CD4-positive, alpha-beta memory T cell (primary cell): Measurements from ENCODE around the gene GRHL3. TPM values are rescaled to one million over a fixed set of nuclear protein-coding genes. Genes with fewer than 3 reads are reported as not detected.

ENCODE experiments used
- CTCF ChIA-PET: fragments of 350-600 bp; sonication (Branson Sonifier 250); formaldehyde crosslinking; loops from one replicate; lab custom pipeline; 2021; ENCODE audit warnings: inconsistent platforms; ENCODE audit not compliant: partially characterized antibody; lab: Charles Lee
- POLR2A ChIA-PET: fragments of 350-600 bp; sonication (Branson Sonifier 250); formaldehyde crosslinking; loops from one replicate; lab custom pipeline; 2021; ENCODE audit not compliant: partially characterized antibody; lab: Charles Lee
- DNase-seq, 5 donors: peaks; one replicate each; pipeline versions ENCODE4 v3.0.0 to v3.0.0-alpha.2; 2020 to 2022; ENCODE audit warnings: mixed read lengths in 1 of 5
- H3K27ac ChIP-seq: one replicate; pipeline ENCODE4 v1.7.0; 2013; ENCODE audit warnings: low read depth, low read length
- H3K27me3 ChIP-seq: 2 replicates; pipeline ENCODE4 v1.7.0; 2013; ENCODE audit warnings: mild to moderate bottlenecking, low read length, moderate library complexity; ENCODE audit not compliant: insufficient read depth
- H3K36me3 ChIP-seq: 2 replicates; pipeline ENCODE4 v1.7.0; 2013; ENCODE audit warnings: mild to moderate bottlenecking, low read length, moderate library complexity; ENCODE audit not compliant: insufficient read depth
- H3K4me1 ChIP-seq: 2 replicates; pipeline ENCODE4 v1.7.0; 2013; ENCODE audit warnings: mild to moderate bottlenecking, low read length, moderate library complexity; ENCODE audit not compliant: insufficient read depth
- H3K4me3 ChIP-seq, 2 donors: one replicate each; pipeline ENCODE4 v1.7.0; 2013; ENCODE audit warnings: low read length in 2 of 2, mild to moderate bottlenecking in 1 of 2
- H3K9me3 ChIP-seq, 2 donors: one replicate each; pipeline ENCODE4 v1.7.0; 2013; ENCODE audit warnings: low read length in 2 of 2, control low read depth in 1 of 2; ENCODE audit not compliant: control insufficient read depth in 1 of 2
- H3K27ac Mint-ChIP-seq, 7 donors: one replicate each; pipeline ENCODE4 v1.8.0; 2020 to 2021; ENCODE audit warnings: mixed read lengths in 7 of 7, mild to moderate bottlenecking in 6 of 7, inconsistent platforms in 3 of 7, moderate library complexity in 3 of 7
- H3K27me3 Mint-ChIP-seq, 2 donors: one replicate each; pipeline ENCODE4 v1.8.0; 2020 to 2021; ENCODE audit warnings: mixed read lengths in 2 of 2
- H3K36me3 Mint-ChIP-seq, 2 donors: one replicate each; pipeline ENCODE4 v1.8.0; 2020 to 2021; ENCODE audit warnings: mixed read lengths in 2 of 2, inconsistent platforms in 1 of 2, mild to moderate bottlenecking in 1 of 2
- H3K4me1 Mint-ChIP-seq, 4 donors: one replicate each; pipeline ENCODE4 v1.8.0; 2020 to 2021; ENCODE audit warnings: mixed read lengths in 4 of 4, mild to moderate bottlenecking in 1 of 4
- H3K4me3 Mint-ChIP-seq, 8 donors: one replicate each; pipeline ENCODE4 v1.8.0; 2020 to 2021; ENCODE audit warnings: mixed read lengths in 8 of 8, mild to moderate bottlenecking in 7 of 8, moderate library complexity in 6 of 8, inconsistent platforms in 3 of 8
- H3K9me3 Mint-ChIP-seq, 8 donors: one replicate each; pipeline ENCODE4 v1.8.0; 2020 to 2021; ENCODE audit warnings: mixed read lengths in 8 of 8, mild to moderate bottlenecking in 5 of 8, inconsistent platforms in 3 of 8, moderate library complexity in 1 of 8
- intact Hi-C: fragments of 100-400 bp; cut with micrococcal nuclease; formaldehyde crosslinking; loops from one replicate; pipeline ENCODE4 v1.15.1; 2023
- polyA plus RNA-seq, 2 donors: library from polyadenylated mRNA; unstranded; fragments of 300-500 nt; fragmentation: Illumina TruSeq; gene quantifications; one replicate each; pipeline ENCODE4 v1.2.3, GENCODE V29; 2021
- total RNA-seq, 2 experiments: library from RNA; stranded (reverse); gene quantifications; one replicate each; pipeline ENCODE4 v1.2.3, GENCODE V29; 2021

Gene GRHL3
- total and polyA plus RNA-seq, 4 experiments from 2014 or later: not detected

GRCh38 chr1:24278726-24279125 is 40.4 kb upstream of the GRHL3 start:
- POLR2A ChIA-PET: no interaction called here

GRCh38 chr1:24279590-24280232 is 39.4 kb upstream of the GRHL3 start:
- Histone ChIP-seq H3K4me3 (no peak overlapping the region), H3K27me3 (no peaks in the 10 kb centered on the region), H3K36me3 (no peaks in the 10 kb centered on the region), H3K9me3 (no peaks in the 10 kb centered on the region), H3K4me1 (no peaks in the 10 kb centered on the region), H3K27ac (no peak overlapping the region)
- ChIA-PET CTCF (interaction anchor here (1.5 kb wide), 1 partner anchor 113 kb away, joined by 3 read pairs; no protein-coding TSS in a partner anchor), POLR2A (no interaction called here)
- no peaks in the 10 kb centered on the region for H3K36me3 Mint-ChIP-seq
- no peak overlapping the region for H3K27ac Mint-ChIP-seq
- H3K4me3 Mint-ChIP-seq: no peak overlapping the region
- H3K27me3 Mint-ChIP-seq: peaks cover 2 to 15% of the 10 kb centered on the region in 2 donors
- DNase-seq: no peak
- peaks cover 0 to 1% (median 0%) of the 10 kb centered on the region in 8 donors for H3K9me3 Mint-ChIP-seq
- intact Hi-C loops: no loop called here
- peaks cover 7 to 8% (median 8%) of the 10 kb centered on the region in 4 donors for H3K4me1 Mint-ChIP-seq

More at GRCh38 chr1:24278726-24279125, 40.4 kb upstream of the GRHL3 start:
- Mint-ChIP-seq H3K27me3 (peaks cover 7 to 20% of the 10 kb centered on the region in 2 donors), H3K4me1 (peaks cover 7 to 8% (median 8%) of the 10 kb centered on the region in 4 donors), H3K9me3 (peaks cover 0 to 5% (median under 1%) of the 10 kb centered on the region in 8 donors), H3K27ac (no peak overlapping the region), H3K4me3 (no peak overlapping the region), H3K36me3 (no peaks in the 10 kb centered on the region)
- CTCF ChIA-PET: interaction anchor here (1.5 kb wide), 1 partner anchor 114 kb away, joined by 3 read pairs; no protein-coding TSS in a partner anchor
- Histone ChIP-seq H3K4me3 (no peak overlapping the region), H3K9me3 (no peaks in the 10 kb centered on the region), H3K4me1 (no peaks in the 10 kb centered on the region), H3K27ac (no peak overlapping the region), H3K36me3 (no peaks in the 10 kb centered on the region), H3K27me3 (no peaks in the 10 kb centered on the region)
- intact Hi-C loops: no loop called here
- no peak for DNase-seq

DNA sequence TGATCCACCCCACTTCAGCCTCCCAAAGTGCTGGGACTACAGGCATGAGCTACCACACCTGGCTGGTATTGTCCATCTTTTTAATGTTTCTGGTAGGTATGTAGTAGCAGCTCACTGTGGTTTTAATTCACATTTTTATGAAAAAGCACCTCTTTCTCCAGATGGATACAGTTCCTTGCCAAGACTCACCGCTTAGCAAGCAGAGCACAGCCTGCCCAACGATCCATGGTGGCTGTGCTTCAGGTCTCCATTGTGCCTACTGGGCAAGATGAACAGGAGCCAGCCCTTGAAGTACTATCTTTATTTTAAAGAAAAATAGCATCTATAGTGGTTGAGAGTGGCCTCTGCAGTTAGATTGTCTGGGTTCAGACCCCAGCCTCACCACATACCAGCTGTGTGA is 37.6 kb upstream of the GRHL3 start:
- Histone ChIP-seq H3K4me3 (no peak overlapping the region), H3K36me3 (no peaks in the 10 kb centered on the region), H3K9me3 (no peaks in the 10 kb centered on the region), H3K4me1 (no peaks in the 10 kb centered on the region), H3K27ac (no peak overlapping the region), H3K27me3 (no peaks in the 10 kb centered on the region)
- DNase-seq: no peak
- intact Hi-C loops: no loop called here
- no peak overlapping the region for H3K27ac Mint-ChIP-seq
- H3K4me1 Mint-ChIP-seq: peaks cover 7 to 8% (median 8%) of the 10 kb centered on the region in 4 donors
- ChIA-PET POLR2A (no interaction called here), CTCF (no interaction called here)
- H3K4me3 Mint-ChIP-seq: no peak overlapping the region
- H3K27me3 Mint-ChIP-seq: peaks cover 0 to 5% of the 10 kb centered on the region in 2 donors
- H3K36me3 Mint-ChIP-seq: no peaks in the 10 kb centered on the region
- no peaks in the 10 kb centered on the region for H3K9me3 Mint-ChIP-seq

DNA sequence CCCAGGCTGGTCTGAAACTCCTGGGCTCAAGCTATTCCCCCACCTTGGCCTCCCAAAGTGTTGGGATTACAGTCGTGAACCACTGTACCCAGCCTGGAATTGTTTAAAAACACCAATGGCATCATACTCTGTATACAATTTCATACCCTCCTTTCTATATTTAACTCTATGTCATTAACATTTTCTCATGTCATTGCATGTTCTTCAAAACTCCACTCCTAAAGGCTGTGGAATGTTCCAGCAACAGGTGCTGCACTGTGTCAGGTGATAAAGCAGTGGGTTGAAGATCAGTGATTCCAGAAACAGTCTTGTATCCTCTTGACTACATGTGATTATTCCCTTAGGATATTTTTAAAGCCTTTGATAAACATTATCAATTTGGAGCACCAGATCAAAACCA is 36.7 kb upstream of the GRHL3 start:
- H3K36me3 ChIP-seq: no peaks in the 10 kb centered on the region
- CTCF ChIA-PET: no interaction called here
- H3K9me3 Mint-ChIP-seq: no peaks in the 10 kb centered on the region

GRCh38 chr1:24283326-24284155 is 35.6 kb upstream of the GRHL3 start:
- Histone ChIP-seq H3K27ac (no peak overlapping the region), H3K4me3 (no peak overlapping the region), H3K36me3 (no peaks in the 10 kb centered on the region), H3K27me3 (no peaks in the 10 kb centered on the region), H3K4me1 (no peaks in the 10 kb centered on the region), H3K9me3 (no peaks in the 10 kb centered on the region)
- Mint-ChIP-seq H3K27ac (no peak overlapping the region), H3K4me1 (no peaks in the 10 kb centered on the region), H3K36me3 (no peaks in the 10 kb centered on the region), H3K4me3 (no peak overlapping the region), H3K27me3 (peaks cover 0 to 2% of the 10 kb centered on the region in 2 donors), H3K9me3 (no peaks in the 10 kb centered on the region)
- intact Hi-C loops: no loop called here
- DNase-seq: no peak
- ChIA-PET CTCF (no interaction called here), POLR2A (no interaction called here)

More for the DNA sequence above, 36.7 kb upstream of the GRHL3 start:
- H3K27me3 ChIP-seq: no peaks in the 10 kb centered on the region
- H3K4me1 ChIP-seq: no peaks in the 10 kb centered on the region
- no peak overlapping the region for H3K27ac ChIP-seq
- no peaks in the 10 kb centered on the region for H3K36me3 Mint-ChIP-seq
- POLR2A ChIA-PET: no interaction called here
- peaks cover 3 to 5% (median 4%) of the 10 kb centered on the region in 4 donors for H3K4me1 Mint-ChIP-seq
- no peaks in the 10 kb centered on the region for H3K9me3 ChIP-seq
- peaks cover 0 to 2% of the 10 kb centered on the region in 2 donors for H3K27me3 Mint-ChIP-seq
- H3K4me3 Mint-ChIP-seq: no peak overlapping the region
- DNase-seq: no peak
- H3K27ac Mint-ChIP-seq: no peak overlapping the region
- intact Hi-C loops: no loop called here
- H3K4me3 ChIP-seq: no peak overlapping the region

DNA sequence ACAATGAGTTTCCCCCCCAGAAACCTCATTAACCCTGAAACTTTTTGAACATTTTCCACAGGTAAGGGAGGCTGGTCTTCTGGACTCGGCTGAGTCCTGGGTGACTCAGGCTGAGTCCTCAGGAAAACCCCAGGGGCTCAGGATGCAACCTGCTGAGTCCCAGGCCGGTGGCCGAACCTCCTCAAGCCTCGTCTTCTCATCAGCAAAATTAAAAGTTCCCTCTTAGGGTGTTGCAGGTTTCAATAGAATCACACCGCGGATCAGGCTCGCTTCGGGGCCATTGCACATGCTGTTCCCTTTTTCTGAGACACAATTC is 35.0 kb upstream of the GRHL3 start:
- Mint-ChIP-seq H3K4me1 (no peaks in the 10 kb centered on the region), H3K4me3 (no peak overlapping the region), H3K36me3 (no peaks in the 10 kb centered on the region), H3K27ac (no peak overlapping the region), H3K27me3 (peaks cover 0 to 2% of the 10 kb centered on the region in 2 donors), H3K9me3 (no peaks in the 10 kb centered on the region)
- DNase-seq: no peak
- no peaks in the 10 kb centered on the region for H3K9me3 ChIP-seq
- intact Hi-C loops: no loop called here
- H3K36me3 ChIP-seq: no peaks in the 10 kb centered on the region
- CTCF ChIA-PET: no interaction called here
- H3K27ac ChIP-seq: no peak overlapping the region
- H3K4me3 ChIP-seq: no peak overlapping the region
- H3K4me1 ChIP-seq: no peaks in the 10 kb centered on the region
- POLR2A ChIA-PET: no interaction called here
- no peaks in the 10 kb centered on the region for H3K27me3 ChIP-seq

DNA sequence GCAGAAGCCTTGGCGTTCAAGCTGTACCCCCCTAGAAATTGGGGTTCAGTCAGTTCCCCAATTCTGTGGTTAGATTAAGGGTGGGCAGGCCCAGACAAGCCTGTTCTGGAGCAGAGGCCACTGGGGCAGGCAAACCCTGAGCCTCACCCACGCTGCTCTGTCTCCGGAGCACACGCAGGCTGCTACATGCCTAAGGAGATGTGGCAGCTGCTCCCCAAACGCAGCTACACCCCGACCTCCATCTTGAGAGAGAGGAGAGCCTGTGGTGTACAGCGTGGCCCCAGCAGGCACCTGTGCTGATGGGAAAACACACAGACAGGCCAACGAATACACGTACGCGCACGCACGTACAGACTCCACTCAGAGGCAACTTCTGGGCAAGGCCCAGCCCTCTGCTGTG is 33.9 kb upstream of the GRHL3 start:
- Histone ChIP-seq H3K27ac (no peak overlapping the region), H3K27me3 (no peaks in the 10 kb centered on the region), H3K4me3 (no peak overlapping the region), H3K36me3 (no peaks in the 10 kb centered on the region), H3K9me3 (no peaks in the 10 kb centered on the region), H3K4me1 (no peaks in the 10 kb centered on the region)
- ChIA-PET POLR2A (no interaction called here), CTCF (interaction anchor here (1.2 kb wide), 1 partner anchor 8 kb away, joined by 3 read pairs; no protein-coding TSS in a partner anchor)
- intact Hi-C loops: no loop called here
- Mint-ChIP-seq H3K4me1 (no peaks in the 10 kb centered on the region), H3K9me3 (no peaks in the 10 kb centered on the region), H3K4me3 (no peak overlapping the region), H3K36me3 (no peaks in the 10 kb centered on the region), H3K27me3 (peaks cover 0 to 2% of the 10 kb centered on the region in 2 donors), H3K27ac (no peak overlapping the region)
- DNase-seq: no peak
